ENCODE results near the gene SYNPR.

The SYNPR gene

GRCh38 chr3:63471781-63472180 is 193.7 kb downstream of the SYNPR start:
- DNase-seq (ENCODE audit: low read depth in 2 of 2) = no peak

GRCh38 chr3:63473641-63474166 is 195.6 kb downstream of the SYNPR start:
- no peak for DNase-seq (ENCODE audit: low read depth in 2 of 2)

GRCh38 chr3:63474828-63475518 is 196.9 kb downstream of the SYNPR start:
- DNase-seq (ENCODE audit: low read depth in 2 of 2) = no peak

- no peak for DNase-seq (ENCODE audit: low read depth in 2 of 2)
Observed at GRCh38 chr3:63477494-63478129, 199.5 kb downstream of the SYNPR start.

- DNase-seq (ENCODE audit: low read depth in 2 of 2) = no peak
Observed at GRCh38 chr3:63478990-63479660, 201.0 kb downstream of the SYNPR start.

GRCh38 chr3:63479661-63480035 is 201.5 kb downstream of the SYNPR start:
- DNase-seq (ENCODE audit: low read depth in 2 of 2) = no peak

- DNase-seq (ENCODE audit: low read depth in 2 of 2) = no peak
Observed at GRCh38 chr3:63481627-63482026, 203.5 kb downstream of the SYNPR start.

GRCh38 chr3:63482341-63482740 is 204.2 kb downstream of the SYNPR start:
- DNase-seq (ENCODE audit: low read depth in 2 of 2) = no peak

GRCh38 chr3:63492464-63492863 is 214.4 kb downstream of the SYNPR start:
- no peak for DNase-seq (ENCODE audit: low read depth in 2 of 2)

- DNase-seq (ENCODE audit: low read depth in 2 of 2) = no peak
Observed at GRCh38 chr3:63493101-63493500, 215.0 kb downstream of the SYNPR start.

- no peak for DNase-seq (ENCODE audit: low read depth in 2 of 2)
Observed at GRCh38 chr3:63494646-63495045, 216.5 kb downstream of the SYNPR start.

GRCh38 chr3:63497641-63498040 is 219.5 kb downstream of the SYNPR start:
- DNase-seq (ENCODE audit: low read depth in 2 of 2) = no peak

- no peak for DNase-seq (ENCODE audit: low read depth in 2 of 2)
Observed at GRCh38 chr3:63500196-63500595, 222.1 kb downstream of the SYNPR start.

GRCh38 chr3:63508305-63508704 is 230.2 kb downstream of the SYNPR start:
- no peak for DNase-seq (ENCODE audit: low read depth in 2 of 2)

GRCh38 chr3:63508771-63509170 is 230.7 kb downstream of the SYNPR start:
- no peak for DNase-seq (ENCODE audit: low read depth in 2 of 2)

- DNase-seq (ENCODE audit: low read depth in 2 of 2) = no peak
Observed at GRCh38 chr3:63513791-63514190, 235.7 kb downstream of the SYNPR start.

GRCh38 chr3:63514678-63515077 is 236.6 kb downstream of the SYNPR start:
- DNase-seq (ENCODE audit: low read depth in 2 of 2) = no peak

- DNase-seq (ENCODE audit: low read depth in 2 of 2) = no peak
Observed at GRCh38 chr3:63519426-63519825, 241.3 kb downstream of the SYNPR start.

GRCh38 chr3:63521657-63522056 is 243.5 kb downstream of the SYNPR start:
- DNase-seq (ENCODE audit: low read depth in 2 of 2) = no peak

- DNase-seq (ENCODE audit: low read depth in 2 of 2) = no peak
Observed at GRCh38 chr3:63523100-63523499, 245.0 kb downstream of the SYNPR start.

GRCh38 chr3:63528325-63529000 is 250.4 kb downstream of the SYNPR start:
- DNase-seq (ENCODE audit: low read depth in 2 of 2) = no peak

- DNase-seq (ENCODE audit: low read depth in 2 of 2) = no peak
Observed at GRCh38 chr3:63532521-63532920, 254.4 kb downstream of the SYNPR start.
